ENCODE measurements around the gene GALNT18.

GALNT18 gene

DNA sequence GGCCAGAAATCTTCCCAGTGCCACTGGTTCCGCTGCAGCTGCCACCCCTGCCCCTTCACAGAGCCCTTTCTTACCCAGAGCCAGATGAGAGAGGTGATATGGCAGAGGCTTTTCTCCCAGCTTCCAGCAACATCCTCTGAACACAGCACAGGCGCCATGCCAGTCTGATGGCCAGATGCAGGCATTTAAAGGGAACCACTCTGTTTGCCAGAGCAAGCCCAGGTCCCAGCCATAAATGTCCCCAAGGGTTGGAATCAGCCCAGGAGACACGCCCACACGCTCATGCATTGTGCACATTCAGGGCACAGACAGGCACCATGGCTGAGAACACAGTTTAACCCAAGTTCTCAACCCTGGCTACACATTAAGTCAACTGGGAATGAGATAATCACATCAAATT is 154.5 kb downstream of the GALNT18 start:
- Histone ChIP-seq H3K9ac (no peak overlapping the region), H3K4me2 (no peak overlapping the region), H3K36me3 (ENCODE audit: insufficient read depth) (no peaks in the 10 kb centered on the region), H3K4me1 (ENCODE audit: low read depth, poor library complexity, severe bottlenecking) (no peaks in the 10 kb centered on the region), H3K27me3 (ENCODE audit: insufficient read depth, low read depth) (no peaks in the 10 kb centered on the region), H3K27ac (no peak overlapping the region), H3K79me2 (ENCODE audit: insufficient read depth, low read depth) (no peaks in the 10 kb centered on the region), H4K20me1 (ENCODE audit: insufficient read depth) (no peaks in the 10 kb centered on the region), H2AFZ (ENCODE audit: low read depth) (no peak overlapping the region), H3K4me3 (IDR thresholded peaks at IDR 0.05; ENCODE audit: insufficient read depth, low read depth, low read length) (no peak overlapping the region)
- TF ChIP-seq, protein P1, sequence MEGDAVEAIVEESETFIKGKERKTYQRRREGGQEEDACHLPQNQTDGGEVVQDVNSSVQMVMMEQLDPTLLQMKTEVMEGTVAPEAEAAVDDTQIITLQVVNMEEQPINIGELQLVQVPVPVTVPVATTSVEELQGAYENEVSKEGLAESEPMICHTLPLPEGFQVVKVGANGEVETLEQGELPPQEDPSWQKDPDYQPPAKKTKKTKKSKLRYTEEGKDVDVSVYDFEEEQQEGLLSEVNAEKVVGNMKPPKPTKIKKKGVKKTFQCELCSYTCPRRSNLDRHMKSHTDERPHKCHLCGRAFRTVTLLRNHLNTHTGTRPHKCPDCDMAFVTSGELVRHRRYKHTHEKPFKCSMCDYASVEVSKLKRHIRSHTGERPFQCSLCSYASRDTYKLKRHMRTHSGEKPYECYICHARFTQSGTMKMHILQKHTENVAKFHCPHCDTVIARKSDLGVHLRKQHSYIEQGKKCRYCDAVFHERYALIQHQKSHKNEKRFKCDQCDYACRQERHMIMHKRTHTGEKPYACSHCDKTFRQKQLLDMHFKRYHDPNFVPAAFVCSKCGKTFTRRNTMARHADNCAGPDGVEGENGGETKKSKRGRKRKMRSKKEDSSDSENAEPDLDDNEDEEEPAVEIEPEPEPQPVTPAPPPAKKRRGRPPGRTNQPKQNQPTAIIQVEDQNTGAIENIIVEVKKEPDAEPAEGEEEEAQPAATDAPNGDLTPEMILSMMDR (conservative IDR thresholded peaks at IDR 0.05; ENCODE audit: low read depth, low read length), result no peak

DNA sequence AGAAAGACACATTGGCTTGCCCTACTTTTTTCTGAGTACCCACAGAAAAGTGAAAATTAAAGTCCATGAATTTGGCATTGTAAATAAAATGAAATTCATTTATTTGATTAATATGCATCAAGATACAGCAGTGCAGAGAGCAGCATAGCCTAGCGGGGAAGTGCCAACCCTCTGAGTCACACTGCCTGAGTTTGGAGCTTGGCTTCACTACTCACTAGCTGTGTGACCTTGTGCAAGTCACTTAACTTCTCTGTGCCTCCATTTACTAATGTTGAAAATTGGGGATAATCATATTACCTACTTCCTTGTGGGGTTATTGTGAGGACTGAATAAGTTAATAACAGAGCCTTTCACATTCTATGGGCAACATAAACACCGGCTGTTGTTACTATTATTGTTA is 157.2 kb downstream of the GALNT18 start:
- H4K20me1 ChIP-seq (ENCODE audit: insufficient read depth), result no peaks in the 10 kb centered on the region

DNA sequence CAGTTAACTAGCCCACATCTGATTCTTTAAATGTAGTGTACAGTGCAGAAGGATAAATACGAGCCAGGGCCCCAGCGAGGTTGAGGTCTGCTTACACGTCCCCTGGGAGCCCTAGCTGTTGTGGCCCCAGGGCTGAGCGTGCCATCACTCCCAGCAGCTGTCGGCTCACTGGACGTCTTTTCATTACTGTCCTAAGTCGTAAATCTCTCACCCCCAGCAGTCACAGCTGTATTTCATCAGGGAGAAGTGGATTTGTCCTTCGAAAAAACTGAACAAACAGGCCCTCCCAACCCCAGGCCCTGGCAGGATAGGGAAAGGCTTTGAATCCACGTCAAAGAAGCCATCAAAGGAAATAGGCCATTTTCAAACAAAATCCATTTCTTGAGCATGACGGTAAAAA is 158.4 kb downstream of the GALNT18 start:
- TF ChIP-seq, protein P1 (conservative IDR thresholded peaks at IDR 0.05; ENCODE audit: low read depth, low read length), result no peak
- H3K36me3 ChIP-seq (ENCODE audit: insufficient read depth), result no peaks in the 10 kb centered on the region
- H3K4me2 ChIP-seq, result no peak overlapping the region

More for the DNA sequence above, 157.2 kb downstream of the GALNT18 start:
- no peak overlapping the region for H3K27ac ChIP-seq
- H3K4me2 ChIP-seq, result no peak overlapping the region
- H3K27me3 ChIP-seq (ENCODE audit: insufficient read depth, low read depth), result no peaks in the 10 kb centered on the region
- no peak overlapping the region for H3K9ac ChIP-seq
- H2AFZ ChIP-seq (ENCODE audit: low read depth), result no peak overlapping the region
- TF ChIP-seq, protein P1 (conservative IDR thresholded peaks at IDR 0.05; ENCODE audit: low read depth, low read length), result no peak
- no peaks in the 10 kb centered on the region for H3K36me3 ChIP-seq (ENCODE audit: insufficient read depth)
- H3K4me1 ChIP-seq (ENCODE audit: low read depth, poor library complexity, severe bottlenecking), result peaks cover 11% of the 10 kb centered on the region
- H3K4me3 ChIP-seq (IDR thresholded peaks at IDR 0.05; ENCODE audit: insufficient read depth, low read depth, low read length), result no peak overlapping the region
- H3K79me2 ChIP-seq (ENCODE audit: insufficient read depth, low read depth), result no peaks in the 10 kb centered on the region

DNA sequence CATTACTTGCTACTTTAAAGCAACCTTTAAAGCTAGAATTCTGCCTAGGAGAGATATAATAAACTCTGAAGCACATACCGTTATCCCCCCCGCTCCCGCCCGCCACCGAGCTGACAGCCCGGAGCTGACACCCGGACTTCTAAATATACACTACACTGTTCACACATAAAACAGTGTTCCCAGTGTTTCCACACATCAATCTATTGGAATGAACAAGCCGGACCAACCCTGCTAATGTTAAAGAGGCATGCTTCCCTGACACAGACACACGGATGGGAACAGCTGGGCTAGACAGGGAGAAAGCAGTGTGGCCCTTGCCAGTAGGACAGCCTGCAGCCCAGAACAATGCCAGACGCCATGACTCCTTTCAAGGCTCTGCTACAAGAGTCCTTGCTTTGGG is 160.3 kb downstream of the GALNT18 start:
- TF ChIP-seq, protein P1 (conservative IDR thresholded peaks at IDR 0.05; ENCODE audit: low read depth, low read length), result no peak

More for the DNA sequence above, 158.4 kb downstream of the GALNT18 start:
- no peak overlapping the region for H3K27ac ChIP-seq
- no peaks in the 10 kb centered on the region for H4K20me1 ChIP-seq (ENCODE audit: insufficient read depth)
- no peak overlapping the region for H3K4me3 ChIP-seq (IDR thresholded peaks at IDR 0.05; ENCODE audit: insufficient read depth, low read depth, low read length)
- H3K9ac ChIP-seq, result no peak overlapping the region
- H3K79me2 ChIP-seq (ENCODE audit: insufficient read depth, low read depth), result no peaks in the 10 kb centered on the region
- H2AFZ ChIP-seq (ENCODE audit: low read depth), result no peak overlapping the region
- peaks cover 16% of the 10 kb centered on the region for H3K4me1 ChIP-seq (ENCODE audit: low read depth, poor library complexity, severe bottlenecking)
- H3K27me3 ChIP-seq (ENCODE audit: insufficient read depth, low read depth), result no peaks in the 10 kb centered on the region

More for the DNA sequence above, 160.3 kb downstream of the GALNT18 start:
- Histone ChIP-seq H4K20me1 (ENCODE audit: insufficient read depth) (no peaks in the 10 kb centered on the region), H3K79me2 (ENCODE audit: insufficient read depth, low read depth) (no peaks in the 10 kb centered on the region), H3K4me3 (IDR thresholded peaks at IDR 0.05; ENCODE audit: insufficient read depth, low read depth, low read length) (no peak overlapping the region), H3K9ac (no peak overlapping the region), H3K27ac (no peak overlapping the region), H3K36me3 (ENCODE audit: insufficient read depth) (no peaks in the 10 kb centered on the region), H3K27me3 (ENCODE audit: insufficient read depth, low read depth) (no peaks in the 10 kb centered on the region), H3K4me1 (ENCODE audit: low read depth, poor library complexity, severe bottlenecking) (peaks cover 16% of the 10 kb centered on the region), H3K4me2 (no peak overlapping the region), H2AFZ (ENCODE audit: low read depth) (no peak overlapping the region)

All from KMS-11 (cell line).